HG03457 (cell line): ENCODE measurements around the gene PDIA6.

Experiments
- ATAC-seq: cut with Tn5 transposase; IDR thresholded peaks from one replicate; pipeline ENCODE4 v1.9.1; 2021; ENCODE audit warnings: moderate number of reproducible peaks; ENCODE audit not compliant: unreplicated experiment

The PDIA6 gene

GRCh38 chr2:10765461-10765860, 47.1 kb downstream of the PDIA6 start:
- no peak for ATAC-seq

GRCh38 chr2:10764896-10765295, 47.7 kb downstream of the PDIA6 start:
- no peak for ATAC-seq

DNA sequence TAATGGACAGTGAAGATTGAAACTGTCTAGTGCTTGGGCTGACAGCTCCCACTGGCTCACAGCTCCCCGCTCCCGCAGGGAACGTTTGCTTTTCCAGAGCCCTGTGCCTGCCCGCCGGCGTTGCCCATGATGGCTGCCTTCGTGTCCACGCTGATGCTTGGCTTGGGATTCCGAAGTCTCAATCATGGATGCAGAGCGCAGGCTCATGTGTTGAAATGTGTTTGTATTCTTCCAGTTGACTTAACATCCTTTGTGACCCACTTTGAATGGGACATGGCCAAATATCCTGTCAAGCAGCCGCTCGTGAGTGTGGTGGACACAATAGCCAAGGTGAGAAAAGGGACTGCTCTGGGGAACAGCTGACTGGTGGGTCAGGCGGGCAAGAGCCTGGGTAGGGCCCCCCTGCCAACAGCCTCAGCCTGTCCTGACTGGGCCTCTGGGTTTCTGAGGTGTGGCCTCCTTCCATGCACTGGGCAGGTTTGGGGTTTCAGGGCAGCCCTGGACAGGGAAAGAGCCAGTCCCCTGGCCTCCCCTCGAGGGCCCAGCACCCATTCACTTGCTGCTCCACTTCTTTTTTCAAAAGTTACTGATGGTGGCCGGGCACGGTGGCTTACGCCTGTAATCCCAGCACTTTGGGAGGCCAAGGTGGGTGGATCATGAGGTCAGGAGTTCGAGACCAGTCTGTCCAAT, 48.3 kb downstream of the PDIA6 start:
- no peak for ATAC-seq

DNA sequence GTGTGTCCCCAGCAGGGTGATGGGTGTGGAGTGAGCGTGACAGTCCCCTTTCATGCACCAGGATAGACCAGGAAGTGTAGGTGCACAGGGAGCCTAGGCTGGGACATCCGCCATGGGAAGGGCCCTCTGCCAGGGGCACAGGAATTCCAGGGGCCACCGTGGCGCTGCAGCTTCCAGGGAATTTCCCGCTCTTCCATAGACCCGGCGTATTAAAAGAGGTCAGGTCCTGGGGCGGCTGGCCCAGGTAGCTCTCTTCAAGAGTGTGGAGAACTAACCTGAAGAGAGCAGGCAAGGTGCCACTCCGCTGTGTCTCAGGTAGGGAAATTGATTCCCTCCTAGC, 49.2 kb downstream of the PDIA6 start:
- no peak for ATAC-seq

GRCh38 chr2:10762651-10763460, 49.7 kb downstream of the PDIA6 start:
- ATAC-seq: no peak

- no peak for ATAC-seq
Measured at GRCh38 chr2:10761591-10761990, 51.0 kb downstream of the PDIA6 start.

DNA sequence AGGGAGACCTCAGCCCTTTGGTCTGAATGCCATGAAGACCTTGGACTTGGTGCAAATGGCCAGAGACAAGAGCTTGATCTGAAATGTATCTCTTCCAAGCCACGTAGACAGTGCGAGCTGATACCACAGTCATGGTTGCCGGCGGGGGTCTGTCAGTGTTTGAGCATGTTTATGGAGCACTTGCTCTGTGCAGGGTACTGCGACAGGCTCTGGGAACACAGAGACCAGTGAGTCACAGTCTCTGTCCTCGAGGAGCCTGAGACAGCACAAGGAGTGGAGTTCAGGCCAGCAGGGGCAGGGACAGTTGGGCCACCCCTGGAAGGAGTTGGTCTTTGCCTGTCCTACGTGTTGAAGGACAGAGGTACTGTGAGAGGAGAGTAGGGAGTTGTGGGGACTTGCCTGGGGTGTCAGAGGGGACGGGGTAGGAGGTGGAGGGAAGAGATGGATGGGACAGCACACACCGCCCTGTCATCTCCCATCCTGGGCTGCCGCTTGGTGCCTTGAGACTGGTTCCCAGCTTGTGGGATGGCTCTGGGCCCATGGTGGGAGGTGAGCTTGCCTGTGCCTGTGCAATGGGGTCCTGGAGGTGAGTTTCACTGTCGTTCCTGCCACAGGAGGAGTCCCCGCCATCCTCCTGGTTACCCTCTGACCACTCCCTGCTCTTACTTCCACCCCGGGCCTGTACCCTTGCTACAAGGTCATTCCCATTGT, 51.6 kb downstream of the PDIA6 start:
- no peak for ATAC-seq

- no peak for ATAC-seq
Measured at GRCh38 chr2:10759151-10759714, 53.4 kb downstream of the PDIA6 start.

GRCh38 chr2:10757814-10758286, 54.7 kb downstream of the PDIA6 start:
- ATAC-seq: no peak

GRCh38 chr2:10755621-10756020, 57.0 kb downstream of the PDIA6 start:
- no peak for ATAC-seq

DNA sequence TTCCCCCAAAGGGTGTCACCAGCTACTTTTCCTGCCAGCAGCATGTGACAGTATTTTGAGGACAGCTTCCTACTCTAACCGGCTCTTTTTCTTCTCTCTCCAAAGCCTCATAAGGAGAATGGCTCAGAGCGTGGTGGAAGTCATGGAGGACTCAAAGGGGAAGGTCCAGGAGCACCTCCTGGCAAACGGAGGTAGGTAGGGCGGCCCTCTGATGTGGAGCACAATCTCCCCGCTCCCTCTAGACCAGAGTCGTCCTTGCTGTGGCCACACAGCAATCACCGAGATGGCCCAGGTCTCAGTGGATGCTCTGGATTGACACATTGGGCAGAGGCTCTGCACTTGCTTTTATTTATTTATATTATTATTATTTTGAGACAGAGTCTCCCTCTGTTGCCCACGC, 58.7 kb downstream of the PDIA6 start:
- no peak for ATAC-seq

DNA sequence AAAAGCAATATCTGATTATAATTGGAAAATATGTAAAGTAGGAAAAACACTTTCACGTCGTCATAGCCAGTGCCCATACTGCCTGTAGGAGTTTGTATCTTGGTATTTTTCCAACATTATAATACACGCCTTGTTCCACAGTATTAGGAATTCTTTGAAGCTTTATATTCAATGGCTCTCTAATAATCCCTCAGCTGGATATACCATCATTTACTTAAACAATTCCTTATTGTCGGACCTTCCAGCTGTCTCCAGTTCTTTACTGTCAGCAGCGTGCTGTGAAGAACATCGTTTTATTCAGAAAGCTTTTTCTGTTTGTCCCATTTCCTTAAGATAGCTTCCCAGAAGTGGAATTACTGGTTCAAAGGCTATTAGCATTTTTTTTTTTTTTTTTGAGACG, 59.4 kb downstream of the PDIA6 start:
- ATAC-seq: no peak

- ATAC-seq: no peak
Measured at GRCh38 chr2:10752236-10752635, 60.3 kb downstream of the PDIA6 start.

DNA sequence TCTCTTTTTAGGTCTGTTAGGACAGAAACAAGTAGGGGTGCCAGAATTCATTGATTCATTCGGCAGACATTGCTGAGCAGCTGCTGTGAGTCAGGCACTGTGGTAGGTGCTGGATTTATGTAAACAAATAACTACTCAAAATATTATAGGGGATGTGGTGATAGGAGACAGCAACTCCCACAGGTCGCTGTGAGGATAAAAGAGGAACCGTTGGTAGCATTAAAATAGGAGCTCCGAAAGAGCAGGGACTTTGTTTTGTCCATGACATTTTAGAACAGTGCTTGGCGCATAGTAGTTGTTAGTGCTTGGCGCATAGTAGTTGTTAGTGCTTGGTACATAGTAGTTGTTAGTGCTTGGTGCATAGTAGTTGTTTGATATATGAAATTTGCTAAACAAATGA, 62.0 kb downstream of the PDIA6 start:
- no peak for ATAC-seq

GRCh38 chr2:10742666-10743065, 69.9 kb downstream of the PDIA6 start:
- ATAC-seq: no peak

DNA sequence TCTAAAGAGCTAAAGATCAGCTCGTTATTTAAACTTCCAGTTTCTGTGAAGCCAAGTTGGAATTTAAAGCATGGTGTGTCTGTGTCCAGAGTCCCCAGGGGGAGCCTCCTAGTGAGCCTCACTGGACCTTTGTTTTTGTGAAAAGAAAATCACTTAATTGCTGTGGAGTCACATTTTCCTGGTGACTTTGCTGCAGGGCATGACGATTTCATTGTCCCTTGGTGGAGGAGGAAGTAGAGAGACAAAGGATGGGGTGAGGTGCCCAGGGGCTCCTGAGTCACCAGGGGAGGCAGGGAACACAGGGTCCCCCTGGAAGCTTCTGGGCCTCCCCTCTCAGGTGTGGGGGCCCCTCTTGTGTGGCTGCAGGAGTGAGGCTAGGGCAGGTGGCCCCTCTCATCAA, 71.4 kb downstream of the PDIA6 start:
- no peak for ATAC-seq

- no peak for ATAC-seq
Measured at GRCh38 chr2:10740226-10740625, 72.4 kb downstream of the PDIA6 start.

- ATAC-seq: no peak
Measured at GRCh38 chr2:10738192-10738591, 74.4 kb downstream of the PDIA6 start.

DNA sequence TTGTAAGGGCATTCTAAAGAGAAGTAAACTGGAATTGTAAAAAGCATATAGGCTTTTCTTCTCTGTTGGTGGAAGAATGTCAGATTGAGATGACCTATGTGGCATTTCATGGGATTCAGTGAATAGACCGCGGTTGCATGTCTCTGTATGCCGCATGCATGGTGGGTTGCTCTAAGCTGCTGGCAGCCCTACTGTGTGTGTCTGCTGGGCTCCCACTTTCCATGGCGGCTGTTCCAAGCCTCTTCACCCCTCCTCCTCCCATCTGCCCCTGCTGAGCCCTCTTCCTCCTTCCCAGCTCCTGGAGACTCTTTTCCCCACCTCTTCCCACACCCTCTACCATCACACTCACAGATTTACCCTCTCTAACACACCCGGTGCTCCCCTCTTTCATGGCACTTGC, 78.6 kb downstream of the PDIA6 start:
- no peak for ATAC-seq

- ATAC-seq: no peak
Measured at GRCh38 chr2:10733566-10733925, 79.0 kb downstream of the PDIA6 start.
